ENCODE results near the gene RAB25.

GRCh38 chr1:156069490-156070455, 8.8 kb downstream of the RAB25 start:
- TF ChIP-seq CTCF (IDR thresholded peaks at IDR 0.05; ENCODE audit: insufficient read depth, low read depth, low read length) (no peak), EZH2 (IDR thresholded peaks at IDR 0.05; ENCODE audit: insufficient read depth, low read length) (no peak)

Measured in astrocyte (in vitro differentiated cells and primary cell).